Measurements from ENCODE around the gene RPN2. TPM values are rescaled to one million over a fixed set of nuclear protein-coding genes. Genes with fewer than 3 reads are reported as not detected.
A peak's percentile ranks its signal among the peaks of the same experiment; 100 is the strongest.

Gene RPN2
- total RNA-seq, 4 donors from 2014 or later = 74.4 to 161 (median 107) TPM

DNA sequence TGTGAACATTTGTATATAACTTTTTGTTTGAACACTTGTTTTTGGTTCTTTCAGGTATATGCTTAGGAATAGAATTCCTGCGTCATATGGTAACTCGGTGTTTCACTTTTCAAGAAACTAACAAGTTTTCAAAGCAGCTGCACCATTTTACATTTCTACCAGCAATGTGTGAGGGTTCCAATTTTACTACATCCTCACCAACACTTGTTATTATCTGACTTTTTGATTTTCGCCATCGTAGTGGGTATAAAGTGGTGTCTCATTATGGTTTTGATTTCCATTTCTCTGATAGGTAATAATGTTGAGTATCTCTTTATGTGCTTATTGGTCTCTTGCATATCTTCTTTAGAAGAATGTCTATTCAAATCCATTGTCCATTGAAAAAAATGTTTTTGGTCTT, 39.8 kb downstream of the RPN2 start:
- TF ChIP-seq, protein P1, sequence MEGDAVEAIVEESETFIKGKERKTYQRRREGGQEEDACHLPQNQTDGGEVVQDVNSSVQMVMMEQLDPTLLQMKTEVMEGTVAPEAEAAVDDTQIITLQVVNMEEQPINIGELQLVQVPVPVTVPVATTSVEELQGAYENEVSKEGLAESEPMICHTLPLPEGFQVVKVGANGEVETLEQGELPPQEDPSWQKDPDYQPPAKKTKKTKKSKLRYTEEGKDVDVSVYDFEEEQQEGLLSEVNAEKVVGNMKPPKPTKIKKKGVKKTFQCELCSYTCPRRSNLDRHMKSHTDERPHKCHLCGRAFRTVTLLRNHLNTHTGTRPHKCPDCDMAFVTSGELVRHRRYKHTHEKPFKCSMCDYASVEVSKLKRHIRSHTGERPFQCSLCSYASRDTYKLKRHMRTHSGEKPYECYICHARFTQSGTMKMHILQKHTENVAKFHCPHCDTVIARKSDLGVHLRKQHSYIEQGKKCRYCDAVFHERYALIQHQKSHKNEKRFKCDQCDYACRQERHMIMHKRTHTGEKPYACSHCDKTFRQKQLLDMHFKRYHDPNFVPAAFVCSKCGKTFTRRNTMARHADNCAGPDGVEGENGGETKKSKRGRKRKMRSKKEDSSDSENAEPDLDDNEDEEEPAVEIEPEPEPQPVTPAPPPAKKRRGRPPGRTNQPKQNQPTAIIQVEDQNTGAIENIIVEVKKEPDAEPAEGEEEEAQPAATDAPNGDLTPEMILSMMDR (IDR thresholded peaks at IDR 0.05) = no peak
- TF ChIP-seq POLR2A (IDR thresholded peaks at IDR 0.05) = no peak
- Histone ChIP-seq H3K4me1 (no peaks in the 10 kb centered on the region), H3K27ac (no peak overlapping the region), H3K4me3 (no peak overlapping the region), H3K36me3 (no peaks in the 10 kb centered on the region), H3K9me3 (no peaks in the 10 kb centered on the region), H3K27me3 (no peaks in the 10 kb centered on the region)
- no peak for DNase-seq
- intact Hi-C loops (cut with DNase I; ENCODE audit: low total_unique reads) = no loop called here

DNA sequence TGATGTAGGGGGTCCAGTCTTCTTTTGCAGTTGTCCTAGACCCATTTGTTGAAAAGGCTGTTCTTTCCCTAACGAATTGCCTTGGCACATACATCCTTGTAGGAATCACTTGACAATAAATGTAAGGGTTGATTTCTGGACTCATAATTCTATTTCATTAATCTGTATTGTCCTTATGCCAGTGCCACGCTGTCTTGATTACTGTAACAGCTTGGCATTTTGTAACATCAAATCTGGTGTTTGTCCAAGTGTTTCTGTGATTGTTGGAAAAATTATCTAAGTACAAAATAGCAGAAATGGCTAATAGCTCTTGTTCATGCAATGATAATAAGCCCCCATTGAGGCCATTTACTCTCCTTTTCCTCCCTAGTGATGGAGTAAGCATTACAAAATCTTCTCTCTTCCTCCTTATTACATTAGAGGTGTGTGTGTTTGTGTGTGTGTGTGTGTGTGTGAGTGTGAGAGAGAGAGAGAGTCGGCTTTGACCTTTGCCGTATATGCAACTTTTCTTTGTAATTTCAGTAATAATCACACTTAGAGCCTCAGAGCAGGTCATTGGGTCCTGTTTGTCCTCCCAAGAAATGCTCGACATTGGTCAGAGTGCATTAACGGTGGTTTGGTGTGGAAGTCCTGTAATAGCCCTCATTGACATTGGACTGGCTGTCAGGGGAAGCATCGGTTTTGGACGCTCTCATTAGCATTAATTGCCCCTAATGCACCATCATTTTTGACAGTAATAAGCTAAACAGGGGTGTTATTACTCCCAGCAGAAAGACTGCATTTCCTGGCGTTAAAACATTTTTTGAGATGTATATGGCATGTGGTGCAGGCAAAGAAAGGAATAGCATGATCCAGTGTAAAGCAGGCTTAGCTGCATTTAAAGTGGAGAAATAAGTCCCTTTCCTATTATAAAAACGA, 40.9 kb downstream of the RPN2 start:
- intact Hi-C loops (cut with DNase I; ENCODE audit: low total_unique reads) = no loop called here
- Histone ChIP-seq H3K36me3 (no peaks in the 10 kb centered on the region), H3K4me1 (no peaks in the 10 kb centered on the region), H3K4me3 (no peak overlapping the region), H3K9me3 (no peaks in the 10 kb centered on the region), H3K27ac (peak overlapping the region; percentile 5 to 47), H3K27me3 (no peaks in the 10 kb centered on the region)
- TF ChIP-seq, protein P1 (IDR thresholded peaks at IDR 0.05) = no peak
- no peak for TF ChIP-seq POLR2A (IDR thresholded peaks at IDR 0.05)
- DNase-seq = no peak

DNA sequence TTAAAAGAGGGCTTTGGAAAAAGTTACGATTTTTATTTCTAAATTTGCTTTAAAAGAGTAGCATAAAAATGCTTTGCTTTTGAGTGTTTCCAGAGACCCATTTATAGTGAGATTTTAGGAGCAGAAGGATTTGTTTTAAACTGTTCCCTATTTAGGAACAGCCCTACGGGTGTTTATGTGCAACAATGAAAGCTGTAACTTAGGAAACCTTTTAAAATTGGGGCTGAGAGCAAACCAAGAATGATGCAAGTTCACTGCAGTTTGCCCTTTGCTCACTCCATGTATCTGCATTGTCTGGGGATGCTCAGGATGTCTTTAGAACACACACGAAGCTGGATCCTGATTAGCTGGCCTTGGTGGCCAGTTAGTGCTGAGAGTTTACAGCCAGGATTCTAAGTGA, 41.6 kb downstream of the RPN2 start:
- H3K27ac ChIP-seq = peak overlapping the region; percentile 5 to 47
- no peak for DNase-seq
- intact Hi-C loops (cut with DNase I; ENCODE audit: low total_unique reads) = no loop called here
- H3K36me3 ChIP-seq = no peaks in the 10 kb centered on the region
- no peaks in the 10 kb centered on the region for H3K4me1 ChIP-seq
- H3K4me3 ChIP-seq = no peak overlapping the region
- H3K9me3 ChIP-seq = no peaks in the 10 kb centered on the region
- H3K27me3 ChIP-seq = no peaks in the 10 kb centered on the region
- TF ChIP-seq, protein P1 (IDR thresholded peaks at IDR 0.05) = peak in 1 of 4 experiments; percentile 6
- no peak for TF ChIP-seq POLR2A (IDR thresholded peaks at IDR 0.05)

DNA sequence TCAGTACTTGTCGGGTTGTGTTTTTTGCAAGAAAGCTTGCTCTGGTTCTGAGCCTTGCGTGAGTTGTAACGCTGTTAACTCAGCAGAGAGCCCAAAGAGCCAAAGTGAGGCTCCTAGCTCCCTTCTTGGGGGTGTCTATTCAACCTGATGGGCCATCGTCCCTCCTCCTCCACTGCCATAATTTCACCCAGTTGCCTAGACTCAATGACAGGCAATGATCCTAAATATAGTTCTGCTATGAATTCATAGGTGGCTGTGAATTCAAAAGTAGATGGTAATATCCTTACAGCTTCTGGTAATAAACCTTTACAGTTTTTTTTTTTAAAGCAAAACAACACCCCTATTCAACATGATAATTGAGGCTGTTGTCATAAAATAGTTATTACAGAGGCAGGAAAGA, 43.0 kb downstream of the RPN2 start:
- H3K27me3 ChIP-seq = no peaks in the 10 kb centered on the region
- no peak overlapping the region for H3K27ac ChIP-seq
- H3K4me3 ChIP-seq = no peak overlapping the region
- intact Hi-C loops (cut with DNase I; ENCODE audit: low total_unique reads) = no loop called here
- no peak for DNase-seq
- no peaks in the 10 kb centered on the region for H3K9me3 ChIP-seq
- no peaks in the 10 kb centered on the region for H3K36me3 ChIP-seq
- no peaks in the 10 kb centered on the region for H3K4me1 ChIP-seq
- TF ChIP-seq POLR2A (IDR thresholded peaks at IDR 0.05) = no peak
- TF ChIP-seq, protein P1 (IDR thresholded peaks at IDR 0.05) = no peak

DNA sequence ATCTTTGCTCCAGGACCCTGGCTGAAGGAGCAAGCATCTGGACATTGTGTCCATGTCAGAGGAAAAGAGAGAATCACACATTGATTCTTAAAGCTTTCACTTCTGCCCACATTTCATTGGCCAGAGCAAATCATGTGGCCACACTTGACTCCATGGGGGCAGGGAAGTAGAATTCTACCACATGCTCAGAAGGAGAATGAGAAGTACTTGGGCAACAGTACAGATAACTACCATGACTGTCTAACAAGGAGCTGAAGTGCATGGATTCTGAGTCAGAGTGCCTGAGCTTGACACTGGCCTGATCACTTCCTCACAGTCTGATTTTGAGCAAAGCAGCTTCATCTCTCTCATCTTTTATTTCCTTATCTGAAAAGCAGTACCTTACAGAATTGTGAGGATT, 43.9 kb downstream of the RPN2 start:
- intact Hi-C loops (cut with DNase I; ENCODE audit: low total_unique reads) = no loop called here
- Histone ChIP-seq H3K27ac (no peak overlapping the region), H3K27me3 (no peaks in the 10 kb centered on the region), H3K36me3 (no peaks in the 10 kb centered on the region), H3K4me1 (no peaks in the 10 kb centered on the region), H3K4me3 (no peak overlapping the region), H3K9me3 (no peaks in the 10 kb centered on the region)
- TF ChIP-seq, protein P1 (IDR thresholded peaks at IDR 0.05) = no peak
- TF ChIP-seq POLR2A (IDR thresholded peaks at IDR 0.05) = no peak
- DNase-seq = no peak

Measured in uterus (tissue), 4 donors.